KG1 (cell line): ENCODE results near the gene TOMM6.
"Not testable (repeated sequence)": the region's sequence is repeated elsewhere in the genome, so short reads cannot be mapped to it uniquely, and the experiment has no call there.

Source experiments
- DNase-seq: peaks from one replicate; lab custom pipeline; 2025; lab: John Stamatoyannopoulos, UW

Gene TOMM6

GRCh38 chr6:41785689-41786450 lies 1.6 kb upstream of the TOMM6 start:
- no peak for DNase-seq

GRCh38 chr6:41786451-41787218 lies 859 bp upstream of the TOMM6 start:
- DNase-seq, result peak; percentile 79

- DNase-seq, result no peak
Measured at GRCh38 chr6:41789390-41789724, 1.9 kb downstream of the TOMM6 start.

GRCh38 chr6:41790045-41790444 lies 2.6 kb downstream of the TOMM6 start:
- no peak for DNase-seq

- no peak for DNase-seq
Measured at GRCh38 chr6:41791305-41791704, 3.8 kb downstream of the TOMM6 start.

- DNase-seq, result no peak
Measured at GRCh38 chr6:41791984-41792383, 4.5 kb downstream of the TOMM6 start.

- DNase-seq, result no peak
Measured at GRCh38 chr6:41796474-41796873, 9.0 kb downstream of the TOMM6 start.

- DNase-seq, result no peak
Measured at GRCh38 chr6:41798901-41799558, 11.5 kb downstream of the TOMM6 start.

- no peak for DNase-seq
Measured at GRCh38 chr6:41799559-41799911, 12.0 kb downstream of the TOMM6 start.

GRCh38 chr6:41801380-41801779 lies 13.9 kb downstream of the TOMM6 start:
- no peak for DNase-seq

- no peak for DNase-seq
Measured at GRCh38 chr6:41805830-41806774, 18.6 kb downstream of the TOMM6 start.

GRCh38 chr6:41811095-41811494 lies 23.6 kb downstream of the TOMM6 start:
- DNase-seq, result no peak

- not testable (repeated sequence) for DNase-seq
Measured at GRCh38 chr6:41811946-41812345, 24.5 kb downstream of the TOMM6 start.

GRCh38 chr6:41813469-41813868 lies 26.0 kb downstream of the TOMM6 start:
- DNase-seq, result no peak

- no peak for DNase-seq
Measured at GRCh38 chr6:41813956-41814355, 26.5 kb downstream of the TOMM6 start.

- DNase-seq, result no peak
Measured at GRCh38 chr6:41814629-41815028, 27.1 kb downstream of the TOMM6 start.

GRCh38 chr6:41815587-41815986 lies 28.1 kb downstream of the TOMM6 start:
- no peak for DNase-seq

GRCh38 chr6:41818271-41819054 lies 31.0 kb downstream of the TOMM6 start:
- DNase-seq, result no peak

GRCh38 chr6:41821266-41821665 lies 33.8 kb downstream of the TOMM6 start:
- no peak for DNase-seq

GRCh38 chr6:41822021-41822420 lies 34.5 kb downstream of the TOMM6 start:
- no peak for DNase-seq

GRCh38 chr6:41823178-41823577 lies 35.7 kb downstream of the TOMM6 start:
- no peak for DNase-seq
